GM12878 (cell line): ENCODE measurements around the gene TTLL11. TPM values are rescaled to one million over a fixed set of nuclear protein-coding genes. Genes with fewer than 3 reads are reported as not detected.

Experiments
- ATAC-seq: fragments of 200-7000 bp; cut with Tn5 transposase; 3 replicates; pipeline ENCODE4 v1.9.1; 2020; ENCODE audit warnings: mild to moderate bottlenecking, moderate library complexity
- BruUV-seq: library from RNA; stranded (reverse); fragments of 400-500 nt; replicated peaks from 2 replicates; lab custom pipeline; 2021; lab: Mats Ljungman, UMichigan
- CTCF ChIA-PET: fragments of 300-600 bp; sonication (Branson Sonifier 250); formaldehyde crosslinking; extraction: SDS; loops from one replicate; lab custom pipeline; 2021; ENCODE audit warnings: inconsistent platforms; lab: Yijun Ruan, JAX
- POLR2A ChIA-PET: fragments of 350-600 bp; formaldehyde crosslinking; extraction: SDS; loops from one replicate; lab custom pipeline; 2021; ENCODE audit warnings: inconsistent platforms; lab: Charles Lee
- RAD21 ChIA-PET: fragments of 300-600 bp; sonication (Branson Sonifier 250); formaldehyde crosslinking; loops from one replicate; lab custom pipeline; 2023; ENCODE audit warnings: antibody characterized with exemption; ENCODE audit not compliant: unreplicated experiment; lab: Charles Lee
- SMC1A ChIA-PET: fragments of 300-600 bp; sonication (Branson Sonifier 250); formaldehyde crosslinking; loops from one replicate; lab custom pipeline; 2023; ENCODE audit not compliant: unreplicated experiment, uncharacterized antibody; lab: Charles Lee
- DNase-seq: peaks from one replicate; pipeline ENCODE4 v3.0.0-alpha.2; 2011; ENCODE audit warnings: low read depth, low spot score
- FAIRE-seq: peaks from 3 replicates; lab custom pipeline; 2011; peaks lifted over from hg19 to GRCh38; lab: Jason Lieb, UNC
- H2AFZ ChIP-seq: 2 replicates; pipeline ENCODE4 v1.6.0; 2011; ENCODE audit warnings: low read depth, low read length, control low read depth; ENCODE audit not compliant: control insufficient read depth
- H3K27ac ChIP-seq: 2 replicates; pipeline ENCODE4 v1.5.1; 2011; ENCODE audit warnings: control low read depth; ENCODE audit not compliant: control insufficient read depth, insufficient read depth
- H3K27me3 ChIP-seq, 2 experiments: replicated peaks in 1 of 2; 2 replicates each; pipeline versions ENCODE4 v1.6.0 to v1.6.1; 2011; ENCODE audit warnings: low read length in 1 of 2; ENCODE audit not compliant: control insufficient read depth in 2 of 2, insufficient read depth in 2 of 2
- H3K36me3 ChIP-seq, 2 experiments: 2 replicates each; pipeline ENCODE4 v1.5.1; 2011; ENCODE audit warnings: low read length in 1 of 2; ENCODE audit not compliant: control insufficient read depth in 2 of 2, insufficient read depth in 2 of 2
- H3K4me1 ChIP-seq: 2 replicates; pipeline ENCODE4 v1.6.1; 2011; ENCODE audit warnings: mild to moderate bottlenecking, low read length, moderate library complexity, mixed read lengths; ENCODE audit not compliant: control insufficient read depth, insufficient read depth
- H3K4me2 ChIP-seq: 2 replicates; pipeline ENCODE4 v1.6.0; 2011; ENCODE audit warnings: control low read depth; ENCODE audit not compliant: control insufficient read depth, insufficient read depth
- H3K4me3 ChIP-seq: fragments of 200-600 bp; sonication (generic); 2 replicates; pipeline ENCODE4 v1.5.1; 2016
- H3K79me2 ChIP-seq: 2 replicates; pipeline ENCODE4 v1.6.0; 2011; ENCODE audit warnings: low read length; ENCODE audit not compliant: control insufficient read depth, insufficient read depth
- H3K9ac ChIP-seq: 2 replicates; pipeline ENCODE4 v1.8.0; 2011; ENCODE audit warnings: low read length, control low read depth, mixed read lengths; ENCODE audit not compliant: control insufficient read depth, insufficient read depth
- H3K9me3 ChIP-seq: replicated peaks from 3 replicates; pipeline ENCODE4 v1.5.1; 2011; ENCODE audit warnings: mild to moderate bottlenecking, low read length; ENCODE audit not compliant: control insufficient read depth, insufficient read depth
- H4K20me1 ChIP-seq: 2 replicates; pipeline ENCODE4 v1.6.0; 2011; ENCODE audit not compliant: control insufficient read depth, insufficient read depth
- ATF7 ChIP-seq: fragments of 450-650 bp; IDR thresholded peaks from 2 replicates; pipeline ENCODE4 v1.6.1; 2016; ENCODE audit warnings: low read depth, mild to moderate bottlenecking
- CBFB ChIP-seq: IDR thresholded peaks from 2 replicates; pipeline ENCODE4 v1.6.1; 2016; ENCODE audit warnings: antibody characterized with exemption, low read depth
- HDAC2 ChIP-seq: fragments of 200-600 bp; sonication (generic); IDR thresholded peaks from 2 replicates; pipeline ENCODE4 v1.6.1; 2017
- HDGF ChIP-seq: fragments of 450-650 bp; IDR thresholded peaks from 2 replicates; pipeline ENCODE4 v1.6.1; 2016; ENCODE audit warnings: antibody characterized with exemption
- IKZF1 ChIP-seq: fragments of 450-650 bp; conservative IDR thresholded peaks from 2 replicates; pipeline ENCODE4 v1.6.1; 2017; ENCODE audit warnings: antibody characterized with exemption, mild to moderate bottlenecking
- IRF5 ChIP-seq: fragments of 450-650 bp; IDR thresholded peaks from 2 replicates; pipeline ENCODE4 v1.6.1; 2017; ENCODE audit warnings: borderline replicate concordance
- KAT2A ChIP-seq: conservative IDR thresholded peaks from 2 replicates; pipeline ENCODE4 v1.6.1; 2011; ENCODE audit warnings: low read depth, low read length; ENCODE audit not compliant: control insufficient read depth
- KDM1A ChIP-seq: fragments of 200-600 bp; sonication (generic); IDR thresholded peaks from 2 replicates; pipeline ENCODE4 v1.6.1; 2016; ENCODE audit warnings: borderline replicate concordance
- KLF5 ChIP-seq: fragments of 450-650 bp; IDR thresholded peaks from 2 replicates; pipeline ENCODE4 v1.6.1; 2014; ENCODE audit warnings: mild to moderate bottlenecking; ENCODE audit not compliant: partially characterized antibody
- MTA3 ChIP-seq: IDR thresholded peaks from 2 replicates; pipeline ENCODE4 v1.6.1; 2012; ENCODE audit warnings: low read length, inconsistent platforms, borderline replicate concordance
- MXI1 ChIP-seq: fragments of 150-350 bp; IDR thresholded peaks from 2 replicates; pipeline ENCODE4 v1.6.1; 2011; ENCODE audit warnings: low read depth, mild to moderate bottlenecking, inconsistent platforms, low read length, improper control_type of control experiment
- MYC ChIP-seq: IDR thresholded peaks from 2 replicates; pipeline ENCODE4 v1.6.1; 2011; ENCODE audit warnings: mild to moderate bottlenecking, low read length, moderate library complexity, inconsistent platforms; ENCODE audit not compliant: insufficient read depth, insufficient replicate concordance, insufficient read length, severe bottlenecking
- NR2C1 ChIP-seq: fragments of 450-650 bp; IDR thresholded peaks from 2 replicates; pipeline ENCODE4 v1.6.1; 2017; ENCODE audit warnings: antibody characterized with exemption, mild to moderate bottlenecking, moderate library complexity
- POLR2AphosphoS5 ChIP-seq: IDR thresholded peaks from 2 replicates; pipeline ENCODE4 v1.6.1; 2011; ENCODE audit warnings: mild to moderate bottlenecking, low read length, inconsistent platforms
- RBBP5 ChIP-seq: fragments of 200-600 bp; sonication (generic); conservative IDR thresholded peaks from 2 replicates; pipeline ENCODE4 v1.6.1; 2016
- RCOR1 ChIP-seq: conservative IDR thresholded peaks from 2 replicates; pipeline ENCODE4 v1.6.1; 2012; ENCODE audit warnings: low read depth, low read length, improper control_type of control experiment
- SRF ChIP-seq, 2 experiments: IDR thresholded peaks; 2 replicates each; pipeline ENCODE4 v1.6.1; 2011; ENCODE audit warnings: low read depth in 2 of 2, low read length in 2 of 2, mild to moderate bottlenecking in 1 of 2, moderate library complexity in 1 of 2
- TARDBP ChIP-seq: IDR thresholded peaks from 2 replicates; pipeline ENCODE4 v1.6.1; 2016; ENCODE audit warnings: borderline replicate concordance
- ZNF207 ChIP-seq: fragments of 450-650 bp; IDR thresholded peaks from 2 replicates; pipeline ENCODE4 v1.6.1; 2014; ENCODE audit warnings: antibody characterized with exemption, mild to moderate bottlenecking, borderline replicate concordance
- WGBS: methylation state at CpG from one replicate; pipeline ENCODE4 v1.1.6; 2016; ENCODE audit warnings: low lambda C conversion rate; ENCODE audit not compliant: insufficient replicate concordance, insufficient coverage; ENCODE audit errors: missing lambda C conversion rate; 5-methylcytosine and 5-hydroxymethylcytosine counted together
- in situ Hi-C: fragments of 300-500 bp; cut with MboI; formaldehyde crosslinking; loops from 9 replicates; pipeline ENCODE4 v1.14.3; 2018; ENCODE audit warnings: mixed read lengths
- intact Hi-C: fragments of 100-400 bp; cut with micrococcal nuclease; formaldehyde crosslinking; loops from one replicate; pipeline ENCODE4 v1.14.2; 2022; ENCODE audit not compliant: unreplicated experiment
- polyA plus RNA-seq, 11 experiments: library from polyadenylated mRNA; depleted of rRNA in 4 of 11; unstranded in 6 of 11; stranded (reverse) in 5 of 11; fragments of >200 nt; fragmentation: Nextera tagmentation in 4 of 11; fragmentation: Illumina TruSeq in 1 of 11; extraction: Ambion mirVana in 4 of 11; extraction: Trizol in 1 of 11; gene quantifications; 1 replicate in 1 of 11; 2 replicates in 10 of 11; pipeline versions ENCODE4 v1.2.1 to v1.2.3, GENCODE V29; 2011 to 2016; ENCODE audit warnings: inconsistent platforms in 2 of 11, missing spikeins in 2 of 11, low read depth in 1 of 11
- total RNA-seq, 4 experiments: library from RNA; depleted of rRNA in 3 of 4; stranded (reverse); fragments of >200 nt in 3 of 4; fragmentation: Illumina TruSeq in 1 of 4; extraction: Trizol in 1 of 4; gene quantifications; 2 replicates each; pipeline versions ENCODE4 v1.2.1 to v1.2.3, GENCODE V29; 2013 to 2021
- TF ChIP-seq, protein P1 (sequence below): fragments of 150-350 bp; IDR thresholded peaks from 2 replicates; pipeline ENCODE4 v1.6.1; 2014; ENCODE audit warnings: mild to moderate bottlenecking, low read depth, low read length
- TF ChIP-seq, protein P2 (sequence below): IDR thresholded peaks from 2 replicates; pipeline ENCODE4 v1.6.1; 2012; ENCODE audit warnings: low read depth, low read length, improper control_type of control experiment
- TF ChIP-seq, protein P3 (sequence below): fragments of 450-650 bp; IDR thresholded peaks from 2 replicates; pipeline ENCODE4 v1.6.1; 2017; ENCODE audit warnings: low read depth, mild to moderate bottlenecking, moderate library complexity

TTLL11 gene
- total and polyA plus RNA-seq, 10 of the 15 experiments (the other 5 are each of a cell fraction or from before 2014, with no cell fraction given) = 1.2 to 3.7 (median 2.9) TPM

- TF ChIP-seq MYC (no peak), SRF (IDR thresholded peaks at IDR 0.05; ENCODE audit: low read depth in 2 of 2, low read length in 2 of 2) (no peak), NR2C1 (no peak)
- TF ChIP-seq, protein P1, sequence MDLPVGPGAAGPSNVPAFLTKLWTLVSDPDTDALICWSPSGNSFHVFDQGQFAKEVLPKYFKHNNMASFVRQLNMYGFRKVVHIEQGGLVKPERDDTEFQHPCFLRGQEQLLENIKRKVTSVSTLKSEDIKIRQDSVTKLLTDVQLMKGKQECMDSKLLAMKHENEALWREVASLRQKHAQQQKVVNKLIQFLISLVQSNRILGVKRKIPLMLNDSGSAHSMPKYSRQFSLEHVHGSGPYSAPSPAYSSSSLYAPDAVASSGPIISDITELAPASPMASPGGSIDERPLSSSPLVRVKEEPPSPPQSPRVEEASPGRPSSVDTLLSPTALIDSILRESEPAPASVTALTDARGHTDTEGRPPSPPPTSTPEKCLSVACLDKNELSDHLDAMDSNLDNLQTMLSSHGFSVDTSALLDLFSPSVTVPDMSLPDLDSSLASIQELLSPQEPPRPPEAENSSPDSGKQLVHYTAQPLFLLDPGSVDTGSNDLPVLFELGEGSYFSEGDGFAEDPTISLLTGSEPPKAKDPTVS = no peak
Measured at GRCh38 chr9:122050167-122050566, 42.9 kb downstream of the TTLL11 start (continued).

- Histone ChIP-seq H3K27ac (no peak overlapping the region), H3K9ac (no peak overlapping the region), H3K27me3 (no peaks in the 10 kb centered on the region), H3K9me3 (no peaks in the 10 kb centered on the region; the same call in 2 of the 3 replicates), H4K20me1 (no peaks in the 10 kb centered on the region), H3K79me2 (no peaks in the 10 kb centered on the region), H2AFZ (no peak overlapping the region), H3K4me3 (no peak overlapping the region), H3K4me1 (no peaks in the 10 kb centered on the region), H3K36me3 (no peaks in the 10 kb centered on the region), H3K4me2 (no peak overlapping the region)
- POLR2A ChIA-PET = no interaction called here
- BruUV-seq = no TSS peak
- SMC1A ChIA-PET = no interaction called here
- intact Hi-C loops (no loop called here), in situ Hi-C loops (no loop called here)
- no peak for FAIRE-seq
- DNase-seq = no peak
- no peak for ATAC-seq
- RAD21 ChIA-PET = no interaction called here
- WGBS = 87% methylated on average over 7 of the region's 7 CpGs
- CTCF ChIA-PET = interaction anchor here (1.1 kb wide), 1 partner anchor 57 kb away, joined by 3 read pairs; no protein-coding TSS in a partner anchor
- TF ChIP-seq RCOR1 (no peak), HDGF (no peak), CBFB (no peak), KAT2A (no peak), KLF5 (no peak), POLR2AphosphoS5 (no peak), TARDBP (no peak), ZNF207 (no peak), MXI1 (no peak), IRF5 (no peak), ATF7 (no peak), IKZF1 (no peak), HDAC2 (no peak), MTA3 (no peak), RBBP5 (no peak), KDM1A (no peak)
- TF ChIP-seq, protein P2, sequence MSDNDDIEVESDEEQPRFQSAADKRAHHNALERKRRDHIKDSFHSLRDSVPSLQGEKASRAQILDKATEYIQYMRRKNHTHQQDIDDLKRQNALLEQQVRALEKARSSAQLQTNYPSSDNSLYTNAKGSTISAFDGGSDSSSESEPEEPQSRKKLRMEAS = no peak
- TF ChIP-seq, protein P3, sequence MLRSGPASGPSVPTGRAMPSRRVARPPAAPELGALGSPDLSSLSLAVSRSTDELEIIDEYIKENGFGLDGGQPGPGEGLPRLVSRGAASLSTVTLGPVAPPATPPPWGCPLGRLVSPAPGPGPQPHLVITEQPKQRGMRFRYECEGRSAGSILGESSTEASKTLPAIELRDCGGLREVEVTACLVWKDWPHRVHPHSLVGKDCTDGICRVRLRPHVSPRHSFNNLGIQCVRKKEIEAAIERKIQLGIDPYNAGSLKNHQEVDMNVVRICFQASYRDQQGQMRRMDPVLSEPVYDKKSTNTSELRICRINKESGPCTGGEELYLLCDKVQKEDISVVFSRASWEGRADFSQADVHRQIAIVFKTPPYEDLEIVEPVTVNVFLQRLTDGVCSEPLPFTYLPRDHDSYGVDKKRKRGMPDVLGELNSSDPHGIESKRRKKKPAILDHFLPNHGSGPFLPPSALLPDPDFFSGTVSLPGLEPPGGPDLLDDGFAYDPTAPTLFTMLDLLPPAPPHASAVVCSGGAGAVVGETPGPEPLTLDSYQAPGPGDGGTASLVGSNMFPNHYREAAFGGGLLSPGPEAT = no peak
Measured at GRCh38 chr9:122042056-122042455, 51.1 kb downstream of the TTLL11 start.
